ENCODE data around the gene C1QTNF9. TPM values are rescaled to one million over a fixed set of nuclear protein-coding genes. Genes with fewer than 3 reads are reported as not detected.

C1QTNF9 gene
- total RNA-seq, 1 experiment from 2014 or later, result 0.10 TPM

DNA sequence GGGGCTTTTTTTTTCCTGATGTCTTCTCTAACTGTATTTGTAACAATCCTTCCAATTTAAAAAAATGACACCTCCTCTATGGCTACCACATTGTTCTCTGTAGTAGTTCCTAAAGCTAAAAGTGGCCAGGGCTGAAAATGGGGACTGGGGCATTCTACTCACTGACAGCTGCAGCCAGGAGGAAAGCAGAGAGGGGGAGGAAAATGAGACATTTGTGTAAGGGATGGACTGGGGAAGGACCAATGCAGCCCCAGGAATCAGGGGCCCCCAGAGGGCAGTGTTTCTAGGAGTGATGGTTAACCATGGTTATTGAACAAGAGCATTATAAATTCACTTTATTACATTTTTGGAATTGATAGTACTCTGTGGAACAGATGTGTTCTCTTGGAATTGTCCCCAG lies 34.3 kb upstream of the C1QTNF9 start:
- Histone ChIP-seq H3K36me3 (replicated peaks; ENCODE audit: control insufficient read depth, insufficient read depth, low read length) (no peaks in the 10 kb centered on the region), H3K4me3 (ENCODE audit: insufficient read depth, low read depth, low read length) (no peak overlapping the region), H3K27me3 (ENCODE audit: control insufficient read depth, insufficient read depth, low read length) (no peaks in the 10 kb centered on the region)
- DNase-seq, result no peak

- H3K4me3 ChIP-seq (ENCODE audit: insufficient read depth, low read depth, low read length), result no peak overlapping the region
- H3K36me3 ChIP-seq (replicated peaks; ENCODE audit: control insufficient read depth, insufficient read depth, low read length), result no peaks in the 10 kb centered on the region
- DNase-seq, result no peak
- no peaks in the 10 kb centered on the region for H3K27me3 ChIP-seq (ENCODE audit: control insufficient read depth, insufficient read depth, low read length)
Observed at GRCh38 chr13:24276306-24276705, 33.1 kb upstream of the C1QTNF9 start.

GRCh38 chr13:24276861-24277260 lies 32.5 kb upstream of the C1QTNF9 start:
- Histone ChIP-seq H3K4me3 (ENCODE audit: insufficient read depth, low read depth, low read length) (no peak overlapping the region), H3K36me3 (replicated peaks; ENCODE audit: control insufficient read depth, insufficient read depth, low read length) (no peaks in the 10 kb centered on the region), H3K27me3 (ENCODE audit: control insufficient read depth, insufficient read depth, low read length) (no peaks in the 10 kb centered on the region)
- DNase-seq, result no peak

DNA sequence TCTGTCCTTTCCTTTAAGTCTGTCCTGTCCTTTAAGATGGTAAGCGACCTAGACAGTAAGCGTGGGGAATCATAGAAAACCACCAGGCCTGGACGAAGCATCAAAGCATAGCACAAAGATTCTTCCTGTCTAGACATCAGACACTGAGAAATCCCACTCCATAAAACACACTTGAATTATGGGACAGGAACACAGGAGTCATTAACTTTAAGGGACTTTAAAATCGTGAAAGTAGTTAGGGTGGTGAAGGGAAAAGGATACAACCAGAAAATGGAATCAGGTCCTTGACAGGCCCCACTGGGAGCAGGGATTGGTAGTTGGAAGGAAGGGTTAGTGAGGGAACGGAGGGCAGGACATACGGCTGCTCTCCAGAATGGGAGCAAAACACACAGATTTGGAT lies 31.6 kb upstream of the C1QTNF9 start:
- DNase-seq, result no peak
- Histone ChIP-seq H3K36me3 (replicated peaks; ENCODE audit: control insufficient read depth, insufficient read depth, low read length) (no peaks in the 10 kb centered on the region), H3K27me3 (ENCODE audit: control insufficient read depth, insufficient read depth, low read length) (no peaks in the 10 kb centered on the region), H3K4me3 (ENCODE audit: insufficient read depth, low read depth, low read length) (no peak overlapping the region)

DNA sequence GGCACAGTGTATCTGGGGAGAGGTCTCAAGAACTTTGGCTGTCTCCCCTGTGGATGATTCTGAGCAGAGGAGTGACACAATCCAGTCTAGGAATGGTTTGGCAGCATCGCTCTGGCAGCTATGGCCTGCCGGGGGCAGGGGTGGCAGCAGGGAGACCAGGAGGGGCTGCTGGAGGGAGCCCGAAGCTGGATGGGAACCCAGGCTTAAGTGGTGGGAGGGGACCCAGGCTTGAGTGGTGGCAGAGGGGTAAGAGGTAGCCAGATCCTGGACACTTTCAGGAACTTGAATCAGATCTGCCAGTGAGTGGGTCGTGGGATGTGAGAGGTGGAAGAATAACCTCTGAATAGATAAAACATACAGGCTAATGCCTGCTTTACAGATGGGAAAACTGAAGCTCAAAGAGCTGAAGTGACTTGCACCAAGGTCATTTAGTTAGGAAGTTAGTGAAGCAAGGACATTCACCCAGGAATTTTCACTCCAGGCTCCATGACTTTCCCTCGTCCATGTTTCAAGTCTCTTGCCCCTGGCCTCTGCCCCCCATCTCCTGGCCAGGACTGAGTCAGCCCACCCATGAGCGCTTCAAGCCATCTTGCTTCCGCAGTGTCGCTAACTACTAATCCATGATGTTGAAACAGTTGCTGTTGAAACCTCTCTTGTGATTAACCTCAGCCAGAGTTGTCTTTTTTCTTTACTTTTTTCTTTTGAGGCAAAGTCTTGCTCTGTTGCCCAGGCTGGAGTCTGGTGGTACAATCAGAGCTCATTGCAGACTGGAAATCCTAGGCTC lies 29.9 kb upstream of the C1QTNF9 start:
- H3K27me3 ChIP-seq (ENCODE audit: control insufficient read depth, insufficient read depth, low read length), result no peaks in the 10 kb centered on the region
- no peak overlapping the region for H3K4me3 ChIP-seq (ENCODE audit: insufficient read depth, low read depth, low read length)
- no peaks in the 10 kb centered on the region for H3K36me3 ChIP-seq (replicated peaks; ENCODE audit: control insufficient read depth, insufficient read depth, low read length)
- no peak for DNase-seq

DNA sequence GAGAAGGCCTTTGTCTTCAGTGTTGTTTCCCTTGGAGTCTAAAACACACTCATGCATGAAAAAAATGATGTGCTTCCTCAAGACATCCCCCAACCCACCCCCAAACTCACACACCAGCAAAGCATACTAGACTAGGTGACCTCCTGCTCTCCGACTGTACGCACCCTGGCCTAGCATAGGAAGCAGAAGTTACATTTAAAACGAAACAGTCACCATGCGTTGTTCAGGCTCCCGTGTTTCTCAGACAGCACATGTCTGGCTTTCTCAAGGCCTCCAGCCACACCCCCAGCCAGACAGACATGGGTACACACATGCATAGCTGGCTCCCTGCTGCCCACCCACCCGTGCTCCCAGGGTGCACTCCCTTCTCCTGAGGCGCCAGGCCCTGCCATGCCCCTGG lies 28.7 kb upstream of the C1QTNF9 start:
- no peaks in the 10 kb centered on the region for H3K36me3 ChIP-seq (replicated peaks; ENCODE audit: control insufficient read depth, insufficient read depth, low read length)
- no peaks in the 10 kb centered on the region for H3K27me3 ChIP-seq (ENCODE audit: control insufficient read depth, insufficient read depth, low read length)
- no peak overlapping the region for H3K4me3 ChIP-seq (ENCODE audit: insufficient read depth, low read depth, low read length)
- no peak for DNase-seq

DNA sequence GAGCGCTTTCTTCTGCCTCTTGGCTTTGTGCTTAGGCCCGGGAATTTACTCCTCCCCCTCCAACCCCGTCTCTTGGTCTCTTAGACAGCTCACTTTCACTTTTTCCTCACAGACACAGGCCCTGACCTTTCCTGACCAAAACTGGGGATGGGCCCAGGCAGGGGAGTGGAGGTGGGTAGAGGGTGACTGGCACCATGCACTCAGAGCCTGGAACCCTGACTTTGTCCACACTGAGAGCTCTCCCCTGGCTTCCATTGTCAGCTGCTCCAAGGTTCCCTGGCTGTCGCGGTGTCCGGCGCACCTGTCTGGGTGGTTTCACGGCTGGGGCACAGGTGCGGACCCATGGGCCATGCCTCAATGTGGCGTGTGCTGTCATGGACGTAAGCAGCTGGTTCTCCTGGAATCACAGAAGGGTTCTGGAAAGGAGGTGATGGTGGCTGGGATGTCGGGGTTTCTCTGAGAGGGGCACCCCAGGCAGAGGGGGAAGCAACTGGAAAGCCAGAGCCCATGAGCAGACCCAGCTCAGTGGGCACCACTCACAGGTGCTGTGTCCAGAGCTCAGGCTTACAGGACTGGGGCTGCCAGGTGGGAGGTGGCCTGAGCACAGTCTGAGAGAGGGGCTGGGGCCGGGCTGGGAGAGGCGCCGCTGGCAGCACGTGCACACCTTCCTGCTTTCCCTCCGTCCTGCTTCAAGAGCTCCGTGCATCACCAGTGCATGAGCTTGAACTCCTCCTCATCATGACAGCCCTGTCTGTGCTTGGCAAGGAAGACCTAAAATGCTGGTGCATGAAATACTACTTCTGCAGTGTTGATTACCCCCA lies 28.0 kb upstream of the C1QTNF9 start:
- Histone ChIP-seq H3K36me3 (replicated peaks; ENCODE audit: control insufficient read depth, insufficient read depth, low read length) (peaks cover 4% of the 10 kb centered on the region), H3K27me3 (ENCODE audit: control insufficient read depth, insufficient read depth, low read length) (no peaks in the 10 kb centered on the region), H3K4me3 (ENCODE audit: insufficient read depth, low read depth, low read length) (no peak overlapping the region)
- DNase-seq, result no peak

DNA sequence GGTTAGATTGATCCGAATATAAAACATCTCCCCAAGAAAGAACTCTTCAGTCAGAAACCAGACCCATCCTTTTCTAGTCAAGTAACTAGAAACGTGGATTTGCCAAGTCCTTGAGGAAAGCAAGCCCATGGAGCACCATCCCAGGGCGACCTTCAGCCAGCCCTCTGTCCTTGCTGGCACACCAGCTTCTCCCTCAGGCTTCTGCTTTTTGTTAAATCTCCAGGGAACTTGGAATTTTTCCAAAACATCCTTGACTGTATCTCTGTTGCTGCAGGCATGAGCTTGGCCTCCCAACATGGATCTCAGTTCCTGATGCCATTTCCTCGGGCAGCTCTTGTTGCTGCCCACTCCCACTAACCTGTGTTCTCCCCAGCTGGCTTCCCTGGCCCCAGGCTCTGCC lies 27.1 kb upstream of the C1QTNF9 start:
- Histone ChIP-seq H3K27me3 (ENCODE audit: control insufficient read depth, insufficient read depth, low read length) (no peaks in the 10 kb centered on the region), H3K36me3 (replicated peaks; ENCODE audit: control insufficient read depth, insufficient read depth, low read length) (peaks cover 4% of the 10 kb centered on the region), H3K4me3 (ENCODE audit: insufficient read depth, low read depth, low read length) (no peak overlapping the region)
- DNase-seq, result no peak

- DNase-seq, result no peak
- no peaks in the 10 kb centered on the region for H3K27me3 ChIP-seq (ENCODE audit: control insufficient read depth, insufficient read depth, low read length)
- H3K4me3 ChIP-seq (ENCODE audit: insufficient read depth, low read depth, low read length), result no peak overlapping the region
- H3K36me3 ChIP-seq (replicated peaks; ENCODE audit: control insufficient read depth, insufficient read depth, low read length), result peaks cover 6% of the 10 kb centered on the region
Observed at GRCh38 chr13:24284889-24285565, 24.4 kb upstream of the C1QTNF9 start.

DNA sequence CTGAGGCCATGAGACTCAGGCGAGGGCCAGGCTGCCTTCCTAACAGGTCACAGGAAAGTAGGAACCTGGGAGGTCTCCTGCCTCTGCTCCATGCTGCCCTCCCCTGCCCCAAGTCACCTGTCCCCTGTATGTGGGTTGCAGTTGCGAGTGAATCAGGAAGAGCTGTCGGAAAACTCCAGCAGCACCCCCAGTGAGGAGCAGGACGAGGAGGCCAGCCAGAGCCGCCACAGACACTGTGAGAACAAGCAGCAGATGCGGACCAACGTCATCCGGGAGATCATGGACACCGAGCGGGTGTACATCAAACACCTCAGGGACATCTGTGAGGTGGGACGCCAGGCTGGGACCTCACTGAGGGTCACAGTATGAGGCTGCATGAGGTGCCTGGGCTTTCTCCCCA lies 22.8 kb upstream of the C1QTNF9 start:
- Histone ChIP-seq H3K27me3 (ENCODE audit: control insufficient read depth, insufficient read depth, low read length) (no peaks in the 10 kb centered on the region), H3K36me3 (replicated peaks; ENCODE audit: control insufficient read depth, insufficient read depth, low read length) (peaks cover 6% of the 10 kb centered on the region), H3K4me3 (ENCODE audit: insufficient read depth, low read depth, low read length) (no peak overlapping the region)
- no peak for DNase-seq

GRCh38 chr13:24287748-24288287 lies 21.6 kb upstream of the C1QTNF9 start:
- no peak for DNase-seq
- peaks cover 6% of the 10 kb centered on the region for H3K36me3 ChIP-seq (replicated peaks; ENCODE audit: control insufficient read depth, insufficient read depth, low read length)
- H3K27me3 ChIP-seq (ENCODE audit: control insufficient read depth, insufficient read depth, low read length), result no peaks in the 10 kb centered on the region
- no peak overlapping the region for H3K4me3 ChIP-seq (ENCODE audit: insufficient read depth, low read depth, low read length)

- H3K4me3 ChIP-seq (ENCODE audit: insufficient read depth, low read depth, low read length), result no peak overlapping the region
- H3K27me3 ChIP-seq (ENCODE audit: control insufficient read depth, insufficient read depth, low read length), result no peaks in the 10 kb centered on the region
- peaks cover 6% of the 10 kb centered on the region for H3K36me3 ChIP-seq (replicated peaks; ENCODE audit: control insufficient read depth, insufficient read depth, low read length)
- DNase-seq, result no peak
Observed at GRCh38 chr13:24288870-24289269, 20.5 kb upstream of the C1QTNF9 start.

GRCh38 chr13:24290280-24290932 lies 19.0 kb upstream of the C1QTNF9 start:
- Histone ChIP-seq H3K27me3 (ENCODE audit: control insufficient read depth, insufficient read depth, low read length) (no peaks in the 10 kb centered on the region), H3K36me3 (replicated peaks; ENCODE audit: control insufficient read depth, insufficient read depth, low read length) (peaks cover 6% of the 10 kb centered on the region), H3K4me3 (ENCODE audit: insufficient read depth, low read depth, low read length) (no peak overlapping the region)
- DNase-seq, result no peak

DNA sequence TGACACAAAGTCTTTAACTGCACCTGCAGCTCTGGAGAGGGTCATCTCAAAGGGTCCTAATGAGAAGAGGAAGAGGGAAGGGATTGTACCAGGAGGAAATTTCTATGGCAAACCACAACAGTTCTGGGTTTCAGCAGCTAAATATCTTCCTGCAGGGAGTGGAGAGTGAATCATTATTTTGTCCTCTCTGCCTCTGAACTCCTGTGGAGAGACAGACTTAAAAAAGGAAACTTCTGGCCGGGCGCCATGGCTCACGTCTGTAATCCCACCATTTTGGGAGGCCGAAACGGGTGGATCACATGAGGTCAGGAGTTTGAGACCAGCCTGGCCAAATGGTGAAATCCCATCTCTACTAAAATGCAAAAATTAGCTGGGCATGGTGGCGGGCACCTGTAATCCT lies 16.9 kb upstream of the C1QTNF9 start:
- Histone ChIP-seq H3K4me3 (ENCODE audit: insufficient read depth, low read depth, low read length) (no peak overlapping the region), H3K27me3 (ENCODE audit: control insufficient read depth, insufficient read depth, low read length) (no peaks in the 10 kb centered on the region), H3K36me3 (replicated peaks; ENCODE audit: control insufficient read depth, insufficient read depth, low read length) (peaks cover 2% of the 10 kb centered on the region)
- no peak for DNase-seq
